ENCODE data around the gene ERV3-1.
A peak's percentile ranks its signal among the peaks of the same experiment; 100 is the strongest.
"Not testable (repeated sequence)": the region's sequence is repeated elsewhere in the genome, so short reads cannot be mapped to it uniquely, and the experiment has no call there.

The ERV3-1 gene

DNA sequence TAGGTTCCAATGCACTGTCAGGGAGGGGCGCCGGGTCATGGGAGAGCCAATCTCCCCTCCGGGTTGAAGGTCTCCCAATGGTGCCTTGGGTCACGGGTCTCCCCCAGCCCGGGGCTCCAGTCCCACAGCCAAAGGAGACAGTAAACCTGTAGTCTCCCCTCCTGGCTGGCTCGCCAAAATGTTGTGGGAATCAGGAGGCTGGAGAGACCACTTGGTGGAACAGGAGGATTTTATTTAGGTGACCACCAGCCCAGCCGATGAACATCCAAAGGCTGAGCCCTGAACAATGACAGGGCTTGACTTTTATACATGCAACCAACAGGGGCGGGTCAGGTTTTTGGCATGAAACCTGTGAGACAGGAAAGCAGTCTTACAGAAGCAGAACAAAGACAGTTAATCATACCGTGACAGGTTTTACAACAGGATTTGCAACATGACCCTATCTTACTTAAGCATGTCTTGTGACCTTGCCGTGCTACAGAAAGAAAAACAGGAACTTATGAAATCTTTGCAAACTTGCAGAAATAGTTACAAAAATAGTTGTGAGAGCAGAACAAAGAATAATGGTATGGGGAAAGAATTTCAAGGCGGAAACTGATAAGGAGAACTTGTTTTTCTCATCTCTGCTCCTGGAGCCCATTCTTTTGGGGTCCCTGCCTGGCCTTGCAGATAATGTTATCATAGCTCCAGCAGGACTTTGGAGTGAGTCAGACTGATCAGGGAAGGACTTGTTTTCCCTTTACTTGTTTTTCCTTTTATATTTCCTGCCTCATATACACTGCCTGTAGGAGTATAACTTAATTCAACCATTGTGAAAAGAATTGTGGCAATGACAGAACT is 7.1 kb downstream of the ERV3-1 start:
- DNase-seq, result no peak

DNA sequence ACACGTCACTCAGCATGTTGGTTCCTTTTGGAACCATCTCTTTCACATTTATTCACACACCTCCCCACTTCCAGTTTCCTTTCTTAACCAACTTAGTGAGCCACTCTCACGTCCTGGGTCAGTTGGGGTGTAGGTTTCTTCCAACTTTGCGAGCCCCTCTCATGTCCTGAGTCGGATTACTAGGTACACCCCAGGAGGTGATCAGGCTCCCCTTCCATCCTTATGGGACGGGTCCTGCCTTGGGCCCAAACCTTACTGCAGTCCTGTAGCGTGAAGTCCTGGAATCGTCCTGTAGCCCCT is 7.7 kb downstream of the ERV3-1 start:
- DNase-seq, result no peak

DNA sequence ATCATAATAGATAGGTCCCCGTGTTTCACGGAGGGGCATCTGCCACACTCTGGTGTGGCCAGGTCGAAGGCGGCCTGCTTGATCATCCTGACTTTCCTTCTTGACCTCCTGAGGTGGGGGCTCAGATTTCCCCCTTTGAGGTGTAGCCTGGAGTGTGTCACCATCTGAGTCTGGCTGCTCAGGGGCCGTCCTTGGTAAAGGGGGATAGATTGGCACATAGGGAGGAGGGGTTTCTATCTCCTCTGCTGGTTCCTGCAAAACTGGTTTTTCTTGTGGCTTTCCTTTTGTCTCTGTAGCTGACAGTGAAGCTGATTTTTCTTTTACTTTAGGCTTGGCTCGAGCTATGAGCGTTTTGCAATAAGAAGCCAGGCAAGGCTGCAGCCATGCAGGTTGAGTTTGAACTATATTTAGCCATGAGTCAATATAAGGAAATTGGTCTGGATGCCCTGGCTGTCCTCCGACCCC is 8.5 kb downstream of the ERV3-1 start:
- peak; percentile 66 for DNase-seq

GRCh38 chr7:64997164-64997908 is 9.2 kb downstream of the ERV3-1 start:
- no peak for DNase-seq

DNA sequence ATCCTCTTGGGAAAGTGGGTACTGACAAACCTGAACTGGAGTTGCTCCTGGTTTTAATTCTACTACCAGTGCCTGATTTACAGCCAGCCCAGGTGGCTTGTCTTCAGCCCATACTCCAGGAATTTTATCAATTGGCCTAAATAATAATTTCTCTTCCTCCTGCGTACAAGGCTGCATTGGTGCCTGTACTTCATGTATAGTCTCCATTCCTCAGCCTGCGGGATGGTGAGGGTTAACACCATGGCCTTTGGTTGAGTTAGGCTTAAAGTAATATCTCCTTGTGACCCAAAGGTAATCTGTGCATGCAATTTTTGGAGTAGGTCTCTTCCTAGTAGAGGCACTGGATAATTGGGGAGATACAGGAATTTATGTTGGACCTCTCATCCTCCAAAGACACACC is 10.2 kb downstream of the ERV3-1 start:
- DNase-seq, result no peak

GRCh38 chr7:64993901-64994300 is 12.6 kb downstream of the ERV3-1 start:
- DNase-seq, result no peak

- DNase-seq, result no peak
These were observed 13.5 kb downstream of the ERV3-1 start for GRCh38 chr7:64992971-64993370.

DNA sequence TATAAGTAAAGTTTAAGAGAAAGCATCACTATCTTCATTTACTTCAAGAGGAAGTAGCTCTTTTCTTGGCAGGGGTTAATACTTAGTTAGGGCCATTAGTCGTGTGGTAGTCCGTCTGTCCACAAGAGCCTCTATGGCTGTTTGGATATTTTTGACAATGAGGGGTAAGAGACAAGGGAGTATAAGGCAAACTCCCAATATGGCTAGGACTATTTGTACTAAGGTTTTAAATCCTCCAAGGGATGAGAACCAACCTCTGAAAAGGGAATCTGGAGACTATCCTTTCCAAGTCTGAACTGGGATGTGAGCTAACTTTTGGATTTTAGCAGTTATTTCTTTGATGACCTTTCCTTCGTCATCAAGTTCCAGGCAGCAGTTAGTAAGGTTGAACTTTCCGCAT is 15.6 kb downstream of the ERV3-1 start, which contains the start of gene ZNF117:
TSS of gene ZNF117 (minus strand) at position 101 of the 400 bp plus-strand sequence.
- DNase-seq, result no peak

- no peak for DNase-seq
These were observed 16.3 kb downstream of the ERV3-1 start for GRCh38 chr7:64990216-64990615.

- no peak for DNase-seq
These were observed 27.8 kb downstream of the ERV3-1 start for GRCh38 chr7:64978497-64979203.

DNA sequence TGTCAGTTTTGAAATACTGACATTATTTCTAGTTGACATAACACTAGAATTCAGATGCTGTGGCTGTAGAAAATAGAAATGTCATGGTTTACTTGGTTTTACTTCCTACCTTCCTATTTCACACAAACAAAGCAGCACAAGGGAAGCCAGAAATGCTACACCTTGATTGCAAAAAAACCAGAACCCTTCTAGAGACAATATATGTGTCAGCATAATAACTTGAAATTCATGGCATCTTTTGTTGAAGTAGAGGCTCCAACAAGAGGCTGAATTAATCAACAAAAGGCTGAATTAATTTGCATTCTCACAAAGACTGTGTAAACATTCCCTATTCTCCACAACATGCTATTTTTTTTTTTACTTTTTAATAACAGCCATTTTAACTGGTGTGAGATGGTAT is 40.9 kb downstream of the ERV3-1 start:
- no peak for DNase-seq

- DNase-seq, result peak; percentile 85
These were observed 47.3 kb downstream of the ERV3-1 start for GRCh38 chr7:64959072-64959747.

- DNase-seq, result peak; percentile 20
These were observed 55.1 kb downstream of the ERV3-1 start for GRCh38 chr7:64951250-64951848.

DNA sequence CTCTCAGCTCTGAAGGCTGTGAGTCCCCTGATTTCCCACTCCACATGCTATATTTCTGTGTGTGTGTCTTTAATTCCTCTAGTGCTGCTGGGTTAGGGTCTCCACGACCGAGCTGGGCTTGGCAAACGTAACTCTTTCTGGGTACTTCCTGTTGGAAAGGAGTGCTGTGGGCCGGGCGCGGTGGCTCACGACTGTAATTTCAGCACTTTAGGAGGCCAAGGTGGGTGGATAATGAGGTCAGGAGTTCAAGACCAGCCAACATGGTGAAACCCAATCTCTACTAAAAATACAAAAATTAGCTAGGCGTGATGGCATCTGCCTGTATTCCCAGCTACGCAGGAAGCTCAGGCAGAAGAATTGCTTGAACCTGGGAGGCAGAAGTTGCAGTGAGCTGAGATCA is 55.8 kb downstream of the ERV3-1 start:
- DNase-seq, result not testable (repeated sequence)

GRCh38 chr7:64948774-64949173 is 57.7 kb downstream of the ERV3-1 start:
- not testable (repeated sequence) for DNase-seq

DNA sequence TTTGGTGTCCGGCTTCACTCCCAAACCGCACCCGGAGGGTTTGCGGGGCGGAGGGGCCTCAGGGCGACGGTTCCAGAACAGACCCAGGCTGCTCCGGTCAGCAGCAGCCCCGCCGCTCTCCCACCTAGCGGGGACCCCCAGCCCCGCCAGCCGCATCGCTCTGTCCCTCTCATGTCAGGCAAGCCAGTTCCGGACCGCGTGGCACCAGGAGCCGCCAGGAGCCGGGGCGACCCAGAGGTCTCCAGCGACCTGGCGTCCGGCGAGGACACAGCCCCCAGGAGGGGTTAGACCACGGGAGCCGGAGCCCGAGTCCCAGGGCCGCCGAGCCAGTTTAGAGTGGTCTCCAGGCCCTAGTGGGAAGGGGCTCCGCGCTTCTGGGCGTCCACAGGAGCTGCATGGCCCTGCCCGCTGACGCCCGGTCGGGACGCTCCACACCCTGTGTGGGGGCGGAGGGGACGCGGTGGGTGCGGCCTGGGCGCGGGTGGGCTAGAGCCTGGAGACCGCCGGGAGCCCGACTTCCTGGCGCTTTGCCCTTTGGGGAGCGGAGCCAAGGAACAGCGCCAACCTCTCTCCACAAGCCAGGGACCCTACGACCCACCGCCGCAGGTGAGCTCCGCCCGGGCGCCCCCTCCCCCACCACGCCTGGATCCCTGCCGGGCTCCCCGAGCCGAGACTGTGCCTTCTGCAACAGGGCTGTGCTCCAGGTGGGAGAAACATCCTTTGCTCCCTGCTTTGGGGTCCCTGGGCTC is 59.1 kb downstream of the ERV3-1 start:
- no peak for DNase-seq

GRCh38 chr7:64946772-64947171 is 59.7 kb downstream of the ERV3-1 start:
- DNase-seq, result peak; percentile 3

DNA sequence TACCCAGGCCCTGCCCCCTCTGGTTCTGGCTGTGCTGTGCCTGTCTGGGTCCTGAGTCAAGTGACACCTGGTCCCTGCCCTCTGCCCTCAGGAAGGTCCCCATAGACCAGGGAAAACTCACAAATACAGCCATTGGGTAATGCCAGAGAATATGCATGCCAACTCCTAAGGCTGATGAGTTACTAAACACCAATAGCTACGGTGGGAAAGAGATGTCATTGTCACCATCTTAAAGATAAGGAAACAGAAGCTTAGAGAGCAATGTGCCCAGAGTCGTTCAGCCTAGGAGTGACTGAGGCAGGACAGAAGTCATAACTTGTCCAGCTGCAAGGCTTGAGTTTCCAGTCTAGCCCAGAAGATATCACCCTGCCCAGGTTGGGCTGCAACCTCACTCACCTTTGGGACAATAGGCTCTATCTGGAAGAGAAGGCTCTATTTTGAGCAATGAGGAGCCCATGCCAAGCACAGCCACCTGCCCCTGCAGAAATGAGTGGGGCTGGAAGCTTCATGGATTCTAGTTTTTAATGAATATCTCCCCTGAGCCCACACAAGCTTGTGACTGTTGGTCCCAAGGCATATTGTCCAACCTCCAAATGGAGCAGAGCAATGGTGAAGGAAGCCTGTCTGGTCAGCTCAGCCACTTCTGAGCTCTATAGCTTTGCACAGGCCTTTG is 60.8 kb downstream of the ERV3-1 start:
- no peak for DNase-seq

DNA sequence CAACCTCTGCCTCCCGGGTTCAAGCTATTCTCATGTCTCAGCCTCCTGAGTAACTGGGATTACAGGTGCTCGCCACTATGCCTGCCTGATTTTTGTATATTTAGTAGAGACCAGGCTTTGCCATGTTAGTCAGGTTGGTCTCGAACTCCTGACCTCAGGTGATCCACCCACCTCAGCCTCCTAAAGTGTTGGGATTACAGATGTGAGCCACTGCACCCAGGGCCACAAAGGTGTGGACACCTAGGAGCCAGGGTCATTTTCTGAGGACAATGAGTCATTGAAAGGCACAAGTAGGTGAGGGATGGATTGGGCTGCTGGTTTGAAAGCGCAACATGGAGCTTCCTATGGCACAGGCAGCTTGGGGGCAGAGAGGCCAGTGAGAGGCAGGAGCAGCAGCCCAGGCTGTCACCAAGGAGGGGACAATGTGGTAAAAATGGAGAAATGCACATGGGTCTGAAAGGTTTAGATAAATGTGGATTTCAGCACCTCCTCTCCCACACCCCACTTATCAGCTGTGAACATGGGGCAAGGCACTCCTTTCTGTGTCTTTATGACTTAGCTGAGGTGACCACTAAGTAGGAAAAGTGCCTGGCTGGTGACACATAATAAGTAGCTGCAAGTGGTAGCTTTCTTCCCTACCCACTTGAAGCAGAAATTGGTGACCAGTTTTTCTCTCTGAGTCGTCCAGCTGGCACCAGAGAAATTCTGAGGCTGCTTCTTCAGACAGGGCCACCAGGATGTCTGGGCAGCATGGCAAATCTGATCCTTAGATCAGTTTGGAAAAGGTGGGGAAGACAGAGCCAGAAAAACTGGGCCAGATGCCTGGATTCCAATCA is 61.6 kb downstream of the ERV3-1 start:
- not testable (repeated sequence) for DNase-seq

All from DMS79 (cell line).